GM12873 (cell line): Measurements from ENCODE around the gene MARCKS.

Experiments
- CTCF ChIP-seq: IDR thresholded peaks from 2 replicates; pipeline ENCODE4 v1.5.1; 2012; ENCODE audit warnings: low read depth, mild to moderate bottlenecking, moderate library complexity, low read length, control low read depth; ENCODE audit not compliant: insufficient read depth; ENCODE audit errors: missing control alignments

Gene MARCKS

GRCh38 chr6:113856625-113857555, at the start of gene MARCKS:
Gene MARCKS, plus strand, starts transcription at chr6:113857345. Its CDS starts 401 bp downstream, at chr6:113857746.
- no peak for TF ChIP-seq CTCF

- TF ChIP-seq CTCF, result no peak
These were observed 47.3 kb upstream of the MARCKS start for GRCh38 chr6:113809826-113810225.

- no peak for TF ChIP-seq CTCF
These were observed 44.0 kb upstream of the MARCKS start for GRCh38 chr6:113813142-113813541.

GRCh38 chr6:113818578-113818977, 38.6 kb upstream of the MARCKS start:
- TF ChIP-seq CTCF, result no peak

GRCh38 chr6:113819169-113819830, 37.8 kb upstream of the MARCKS start:
- no peak for TF ChIP-seq CTCF

GRCh38 chr6:113820761-113821160, 36.4 kb upstream of the MARCKS start:
- TF ChIP-seq CTCF, result no peak

GRCh38 chr6:113821445-113821844, 35.7 kb upstream of the MARCKS start:
- TF ChIP-seq CTCF, result no peak
